SKM-1 (cell line): ENCODE measurements around the gene IFT88.
A peak's percentile ranks its signal among the peaks of the same experiment; 100 is the strongest.

Experiments
- DNase-seq: peaks from one replicate; lab custom pipeline; 2025; ENCODE audit not compliant: unreplicated experiment; lab: John Stamatoyannopoulos, UW

The IFT88 gene, protein sequence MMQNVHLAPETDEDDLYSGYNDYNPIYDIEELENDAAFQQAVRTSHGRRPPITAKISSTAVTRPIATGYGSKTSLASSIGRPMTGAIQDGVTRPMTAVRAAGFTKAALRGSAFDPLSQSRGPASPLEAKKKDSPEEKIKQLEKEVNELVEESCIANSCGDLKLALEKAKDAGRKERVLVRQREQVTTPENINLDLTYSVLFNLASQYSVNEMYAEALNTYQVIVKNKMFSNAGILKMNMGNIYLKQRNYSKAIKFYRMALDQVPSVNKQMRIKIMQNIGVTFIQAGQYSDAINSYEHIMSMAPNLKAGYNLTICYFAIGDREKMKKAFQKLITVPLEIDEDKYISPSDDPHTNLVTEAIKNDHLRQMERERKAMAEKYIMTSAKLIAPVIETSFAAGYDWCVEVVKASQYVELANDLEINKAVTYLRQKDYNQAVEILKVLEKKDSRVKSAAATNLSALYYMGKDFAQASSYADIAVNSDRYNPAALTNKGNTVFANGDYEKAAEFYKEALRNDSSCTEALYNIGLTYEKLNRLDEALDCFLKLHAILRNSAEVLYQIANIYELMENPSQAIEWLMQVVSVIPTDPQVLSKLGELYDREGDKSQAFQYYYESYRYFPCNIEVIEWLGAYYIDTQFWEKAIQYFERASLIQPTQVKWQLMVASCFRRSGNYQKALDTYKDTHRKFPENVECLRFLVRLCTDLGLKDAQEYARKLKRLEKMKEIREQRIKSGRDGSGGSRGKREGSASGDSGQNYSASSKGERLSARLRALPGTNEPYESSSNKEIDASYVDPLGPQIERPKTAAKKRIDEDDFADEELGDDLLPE

DNA sequence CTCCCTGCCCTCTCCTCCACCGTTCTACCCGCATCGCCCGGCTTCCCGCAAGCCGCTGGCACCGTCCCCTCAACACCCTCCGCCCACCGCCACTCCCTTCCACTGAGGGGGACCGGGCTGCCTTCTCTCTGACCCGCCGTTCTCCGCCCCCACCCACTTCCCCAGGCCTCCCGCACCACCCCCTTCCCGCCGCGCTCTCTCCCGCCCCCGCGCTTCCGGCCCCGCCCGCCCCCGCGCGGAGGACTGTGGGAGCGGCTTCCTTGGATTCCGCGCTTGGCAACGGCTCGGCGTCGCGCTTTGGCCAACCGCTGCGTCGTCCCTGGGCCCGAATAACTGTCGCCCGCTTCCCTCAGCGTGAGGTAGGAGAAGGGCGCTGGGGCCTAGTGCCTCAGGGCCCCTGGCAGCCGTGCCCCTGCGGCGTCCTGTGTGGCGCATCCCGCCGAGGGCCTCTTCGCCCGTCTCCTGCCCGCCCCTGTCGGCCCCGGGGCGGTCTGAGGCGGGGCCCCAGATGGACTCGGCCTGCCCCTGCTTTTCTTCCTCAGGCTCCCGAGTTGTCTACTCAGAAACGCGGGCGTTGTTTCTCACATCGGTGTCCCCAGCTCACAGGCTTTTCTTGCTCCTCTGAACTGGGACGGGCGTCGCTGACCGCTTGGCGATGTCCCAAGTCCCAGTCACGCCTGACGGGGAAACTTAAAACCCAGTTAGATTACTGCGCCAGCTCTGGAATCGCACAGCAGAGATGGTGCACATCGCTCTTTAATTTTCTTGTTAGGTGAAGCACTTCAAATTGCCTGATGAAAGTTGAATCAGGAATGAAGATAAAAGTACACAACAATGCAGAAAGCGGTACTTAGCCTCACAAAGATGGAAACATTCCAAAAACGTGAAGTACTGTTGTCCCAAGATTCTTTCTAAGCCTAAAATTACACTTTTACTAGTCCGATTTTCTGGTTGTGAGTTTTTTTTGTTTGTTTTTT is at the start of gene IFT88:
Gene IFT88, plus strand, starts transcription at position 260 of the 977 bp plus-strand sequence. CDS start 7,229 bp downstream, outside the sequence.
- DNase-seq: peak; percentile 63

- DNase-seq: no peak
Observed at GRCh38 chr13:20518660-20519100, 48.3 kb upstream of the IFT88 start.

DNA sequence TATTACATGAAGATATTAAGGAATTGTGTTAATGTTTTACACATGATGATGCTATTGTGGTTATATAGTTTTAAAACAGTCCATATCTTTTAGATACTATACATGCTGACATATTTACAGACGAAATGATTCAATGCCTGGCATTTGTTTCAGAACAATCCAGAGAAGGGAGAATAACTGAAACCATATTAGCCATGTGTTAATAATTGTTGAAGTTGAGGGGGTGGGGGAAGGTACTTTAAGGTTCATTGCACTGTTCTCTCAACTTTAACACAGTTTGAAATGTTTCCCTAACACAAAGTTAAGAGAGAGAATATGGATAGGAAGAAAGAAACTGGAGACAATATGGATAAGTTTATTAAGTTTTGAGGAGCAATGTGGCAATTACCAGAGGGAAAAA is 47.1 kb upstream of the IFT88 start:
- DNase-seq: no peak

DNA sequence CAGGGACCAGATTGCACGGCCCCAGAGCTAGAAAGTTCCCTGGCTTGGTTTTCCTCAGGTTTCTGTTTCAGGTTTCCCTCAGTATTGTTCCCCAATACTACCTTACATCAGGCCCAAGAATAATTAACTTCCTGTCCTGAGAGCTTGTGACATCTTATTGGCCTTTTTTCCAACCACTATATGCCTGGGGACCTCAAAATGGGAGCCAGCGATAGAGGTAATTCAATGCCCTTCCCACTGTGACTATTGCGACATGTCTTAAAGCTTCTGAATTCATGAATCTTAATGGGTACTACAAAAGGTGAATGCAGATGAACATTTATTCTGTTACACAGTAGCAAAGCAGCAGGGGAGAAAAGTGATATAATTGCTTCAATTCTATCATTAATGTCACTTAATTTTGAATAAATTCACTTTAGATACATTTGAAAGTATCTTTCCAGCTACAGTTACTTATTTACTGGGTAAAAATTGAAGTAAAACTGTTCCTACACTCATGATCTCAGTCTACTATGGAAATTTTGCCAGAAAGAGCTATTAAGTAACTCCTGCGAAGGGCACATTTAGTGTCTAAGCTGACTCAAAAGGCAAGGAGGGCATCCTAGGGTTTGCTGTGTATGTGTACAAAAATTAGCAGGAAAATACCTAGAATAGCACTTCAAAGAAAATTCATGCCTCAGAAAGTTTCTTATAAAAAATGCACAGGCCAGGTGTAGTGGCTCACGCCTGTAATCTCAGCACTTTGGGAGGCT is 45.4 kb upstream of the IFT88 start:
- DNase-seq: no peak

- no peak for DNase-seq
Observed at GRCh38 chr13:20525144-20525600, 41.8 kb upstream of the IFT88 start.

DNA sequence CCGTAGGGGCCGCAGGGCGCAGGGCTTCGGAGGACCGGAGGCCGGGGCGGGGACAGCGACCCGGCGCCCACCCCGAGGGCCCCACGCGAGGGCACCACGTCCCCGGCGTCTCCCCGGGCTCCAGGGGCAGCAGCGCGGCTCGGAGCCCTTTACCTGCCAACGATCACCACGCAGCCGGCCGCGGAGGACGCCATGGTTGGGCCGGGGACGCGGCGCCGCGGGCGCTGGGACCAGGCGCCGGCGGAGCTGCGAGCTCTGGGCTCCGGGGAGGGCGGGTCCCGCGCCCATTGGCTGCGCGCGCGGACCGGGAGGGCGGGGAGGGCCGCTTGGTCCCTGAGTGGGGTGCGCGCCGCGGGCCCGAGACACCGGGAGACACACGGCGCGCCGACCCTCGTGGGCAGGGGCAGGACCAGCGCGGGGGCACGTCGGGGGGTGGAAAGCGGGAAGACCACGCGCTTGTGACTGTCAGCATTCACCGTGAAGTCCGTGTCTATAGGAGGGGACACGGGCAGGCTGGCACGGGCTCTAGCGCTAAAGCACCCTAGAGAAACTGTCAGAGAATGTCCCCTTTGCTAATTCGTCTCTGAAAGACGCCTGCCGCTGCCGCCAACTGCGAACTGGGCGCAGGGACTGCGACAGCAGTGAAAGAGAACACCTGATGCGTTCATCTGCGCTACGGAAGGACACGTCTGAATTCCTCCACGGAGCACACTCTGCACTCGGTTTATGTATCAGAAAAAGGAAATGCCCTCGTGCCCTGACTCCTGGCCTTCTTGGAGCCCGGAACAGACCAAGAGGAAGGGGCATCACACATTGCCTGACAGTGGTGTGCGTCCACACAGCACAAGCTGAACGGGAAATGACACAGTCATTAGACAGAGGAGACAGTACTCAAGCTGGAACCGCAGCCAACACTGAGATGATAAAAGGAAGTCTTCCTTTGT is 41.1 kb upstream of the IFT88 start, which contains the start of gene CRYL1:
Gene CRYL1, minus strand, starts transcription at position 257 of the 944 bp plus-strand sequence. Its CDS starts 63 bp downstream, at position 194.
- peak; percentile 61 for DNase-seq

DNA sequence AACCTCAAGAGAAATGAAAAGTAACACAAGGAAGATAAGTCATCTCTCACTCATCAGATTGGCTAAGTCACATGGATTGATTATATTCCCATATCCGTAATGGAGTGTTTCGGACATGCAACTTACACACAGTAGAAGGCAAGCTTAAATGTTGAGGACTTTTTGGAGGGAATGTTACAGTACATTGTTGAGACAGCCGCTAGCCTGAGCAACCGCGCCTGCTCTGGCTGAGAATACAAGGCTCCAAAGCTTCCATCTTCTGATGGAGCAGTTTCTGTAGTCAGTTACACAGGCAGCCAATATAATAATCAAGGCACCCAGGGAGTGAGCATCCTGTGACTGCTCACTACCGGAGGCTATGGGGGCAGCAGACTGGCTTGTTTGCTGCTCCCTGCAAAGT is 40.3 kb upstream of the IFT88 start:
- DNase-seq: no peak

DNA sequence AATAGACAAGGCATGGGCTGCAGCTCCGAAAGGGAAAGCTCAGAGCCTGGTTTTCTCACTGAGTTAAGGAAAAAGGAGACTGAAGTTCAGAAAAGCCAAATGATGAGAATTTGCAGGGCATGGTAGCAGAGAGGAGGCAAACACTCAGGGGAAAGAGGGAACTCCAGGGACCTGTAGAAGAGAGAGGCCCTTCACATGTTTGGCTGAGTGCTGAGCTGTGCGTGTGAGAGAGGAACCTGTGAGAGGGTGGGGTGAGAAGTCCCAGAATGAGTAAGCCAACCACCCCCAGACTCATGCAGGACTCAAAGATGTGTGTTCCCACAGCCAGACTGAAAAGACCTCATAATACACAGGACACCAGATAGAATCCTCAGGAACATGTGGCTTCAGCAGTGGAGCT is 38.5 kb upstream of the IFT88 start:
- no peak for DNase-seq

- DNase-seq: no peak
Observed at GRCh38 chr13:20534038-20534608, 32.8 kb upstream of the IFT88 start.

DNA sequence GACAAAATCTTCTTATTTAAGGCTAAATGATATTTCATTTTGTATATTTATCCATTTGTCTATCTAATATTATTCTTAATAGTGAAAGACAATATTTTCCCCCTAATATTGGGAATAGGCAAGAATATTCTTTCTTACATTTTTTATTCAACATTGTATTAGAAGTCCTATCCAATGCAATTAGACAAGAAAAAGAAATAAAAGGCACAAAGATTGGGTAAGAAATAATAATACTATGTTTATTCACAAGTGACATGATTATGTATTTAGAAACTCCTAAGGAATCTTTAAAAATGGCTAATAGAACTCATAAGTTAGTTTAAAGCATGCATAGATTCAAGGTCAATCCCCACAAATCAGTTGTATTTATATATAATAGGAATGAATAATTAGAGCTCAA is 30.0 kb upstream of the IFT88 start:
- DNase-seq: no peak

- no peak for DNase-seq
Observed at GRCh38 chr13:20544201-20544923, 22.6 kb upstream of the IFT88 start.

DNA sequence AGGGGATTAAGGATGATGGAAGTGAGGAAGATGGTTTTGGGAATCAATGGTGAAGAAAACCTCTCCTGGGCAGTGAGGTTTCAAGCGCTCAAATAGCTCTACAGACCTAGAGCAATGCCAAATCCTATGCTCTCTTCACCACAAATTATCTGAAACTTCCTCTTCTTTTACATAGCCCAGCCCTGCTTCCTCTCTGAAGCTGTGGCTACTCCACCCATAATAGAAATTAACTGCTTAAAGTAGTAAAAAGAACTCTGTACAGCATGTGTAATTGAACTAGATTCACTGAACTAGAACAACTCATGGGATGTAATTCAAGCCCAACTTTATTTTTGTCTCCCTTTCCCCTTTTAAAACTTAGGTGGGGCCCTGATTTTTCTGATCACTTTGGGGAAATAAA is 20.4 kb upstream of the IFT88 start:
- peak; percentile 69 for DNase-seq

- no peak for DNase-seq
Observed at GRCh38 chr13:20547479-20547908, 19.5 kb upstream of the IFT88 start.

DNA sequence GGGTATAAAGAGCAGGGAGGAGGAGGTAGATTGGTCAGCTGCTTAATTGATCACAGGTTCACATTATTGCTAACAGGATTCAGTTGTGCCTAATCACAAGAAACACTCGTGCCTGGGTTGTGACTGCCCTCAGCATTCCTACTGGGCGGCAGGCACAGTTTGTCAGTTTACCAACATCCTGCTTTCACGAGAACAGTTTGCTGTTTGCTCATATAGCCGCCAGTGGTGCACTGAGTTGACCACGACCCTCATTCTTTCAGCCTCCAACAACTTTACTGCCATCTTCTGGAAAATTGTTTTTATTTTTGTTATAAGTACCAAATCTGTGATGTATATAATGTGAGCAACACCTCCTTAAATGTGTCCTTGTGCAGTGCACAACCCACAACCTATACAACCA is 16.2 kb upstream of the IFT88 start:
- no peak for DNase-seq

DNA sequence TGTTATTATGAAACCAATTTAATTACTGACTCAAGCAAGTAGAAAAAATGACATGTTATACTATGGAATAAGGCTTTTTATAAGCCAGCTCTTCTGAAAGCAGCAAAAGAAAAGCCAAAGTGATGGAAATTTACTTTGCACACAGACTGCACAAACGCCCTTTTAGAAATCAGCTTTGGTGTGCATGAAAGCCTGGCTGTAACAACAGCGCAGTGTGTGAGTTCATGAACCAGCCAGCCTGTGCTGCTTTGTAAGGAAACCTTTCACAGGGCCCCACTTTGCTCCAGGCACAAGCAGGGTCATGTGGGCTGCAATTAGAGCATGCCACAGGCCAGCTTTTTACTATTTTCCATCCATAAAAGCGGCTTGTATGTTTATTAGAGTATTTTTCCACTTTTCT is 13.6 kb upstream of the IFT88 start:
- no peak for DNase-seq

- DNase-seq: no peak
Observed at GRCh38 chr13:20558982-20559381, 8.0 kb upstream of the IFT88 start.

- no peak for DNase-seq
Observed at GRCh38 chr13:20559659-20560356, 7.1 kb upstream of the IFT88 start.
